Progenitor cell of endocrine pancreas (in vitro differentiated cells): ENCODE results near the gene NEMP1. TPM values are rescaled to one million over a fixed set of nuclear protein-coding genes. Genes with fewer than 3 reads are reported as not detected.

ENCODE experiments used
- DNase-seq: peaks from one replicate; pipeline ENCODE4 v3.0.0; 2021; ENCODE audit warnings: low spot score; ENCODE audit not compliant: unreplicated experiment
- H3K27ac Mint-ChIP-seq: 2 replicates; pipeline ENCODE4 v1.8.0; 2021; ENCODE audit warnings: mild to moderate bottlenecking, moderate library complexity, mixed read lengths
- H3K27me3 Mint-ChIP-seq: 2 replicates; pipeline ENCODE4 v1.8.0; 2021; ENCODE audit warnings: mixed read lengths
- H3K36me3 Mint-ChIP-seq: 2 replicates; pipeline ENCODE4 v1.8.0; 2022; ENCODE audit warnings: mixed read lengths; ENCODE audit not compliant: insufficient read depth
- H3K4me1 Mint-ChIP-seq: 2 replicates; pipeline ENCODE4 v1.8.0; 2021; ENCODE audit warnings: low read depth, mixed read lengths
- H3K4me3 Mint-ChIP-seq: 2 replicates; pipeline ENCODE4 v1.8.0; 2021; ENCODE audit warnings: low read depth, mild to moderate bottlenecking, moderate library complexity, mixed read lengths
- H3K9me3 Mint-ChIP-seq: 2 replicates; pipeline ENCODE4 v1.8.0; 2021; ENCODE audit warnings: low read depth, mixed read lengths
- CTCF ChIP-seq: fragments of 200-600 bp; sonication (generic); IDR thresholded peaks from one replicate; pipeline ENCODE4 v1.5.0; 2021; ENCODE audit warnings: antibody characterized with exemption, mild to moderate bottlenecking; ENCODE audit not compliant: unreplicated experiment
- total RNA-seq: library from RNA; stranded (reverse); gene quantifications from 2 replicates; pipeline ENCODE4 v1.2.1, GENCODE V29; 2021

NEMP1 gene
- total RNA-seq, 1 donor from 2014 or later: 24.2 TPM

- DNase-seq: no peak
- Mint-ChIP-seq H3K36me3 (peaks cover 4% of the 10 kb centered on the region), H3K27ac (peak overlapping the region; percentile 99), H3K4me1 (peaks cover 28% of the 10 kb centered on the region), H3K27me3 (no peaks in the 10 kb centered on the region), H3K9me3 (no peaks in the 10 kb centered on the region), H3K4me3 (peak overlapping the region; percentile 83)
- no peak for TF ChIP-seq CTCF
These were observed 30.9 kb upstream of the NEMP1 start for GRCh38 chr12:57109207-57110103.

GRCh38 chr12:57107456-57108155, 29.0 kb upstream of the NEMP1 start:
- Mint-ChIP-seq H3K9me3 (no peaks in the 10 kb centered on the region), H3K4me3 (no peak overlapping the region), H3K27ac (no peak overlapping the region), H3K36me3 (peaks cover 4% of the 10 kb centered on the region), H3K4me1 (peaks cover 26% of the 10 kb centered on the region), H3K27me3 (no peaks in the 10 kb centered on the region)
- DNase-seq: no peak
- TF ChIP-seq CTCF: no peak

GRCh38 chr12:57106021-57106708, 27.6 kb upstream of the NEMP1 start:
- Mint-ChIP-seq H3K27ac (no peak overlapping the region), H3K36me3 (peaks cover 4% of the 10 kb centered on the region), H3K4me1 (peaks cover 13% of the 10 kb centered on the region), H3K9me3 (no peaks in the 10 kb centered on the region), H3K27me3 (no peaks in the 10 kb centered on the region), H3K4me3 (no peak overlapping the region)
- no peak for DNase-seq
- TF ChIP-seq CTCF: no peak

GRCh38 chr12:57105011-57105753, 26.6 kb upstream of the NEMP1 start:
- H3K4me3 Mint-ChIP-seq: no peak overlapping the region
- peaks cover 4% of the 10 kb centered on the region for H3K36me3 Mint-ChIP-seq
- no peaks in the 10 kb centered on the region for H3K9me3 Mint-ChIP-seq
- no peak overlapping the region for H3K27ac Mint-ChIP-seq
- H3K4me1 Mint-ChIP-seq: peaks cover 9% of the 10 kb centered on the region
- no peak for DNase-seq
- no peak for TF ChIP-seq CTCF
- H3K27me3 Mint-ChIP-seq: no peaks in the 10 kb centered on the region
